ENCODE results near the gene ERC2. TPM values are rescaled to one million over a fixed set of nuclear protein-coding genes. Genes with fewer than 3 reads are reported as not detected.

The ERC2 gene
- total RNA-seq, 1 experiment from 2014 or later, result 0.77 TPM

- Histone ChIP-seq H3K9me3 (ENCODE audit: low read length) (no peaks in the 10 kb centered on the region), H3F3A (ENCODE audit: low read length, unreplicated experiment) (no peaks in the 10 kb centered on the region), H3K36me3 (ENCODE audit: low read depth, low read length) (no peaks in the 10 kb centered on the region), H3K4me1 (ENCODE audit: insufficient read depth, low read length) (no peaks in the 10 kb centered on the region), H3K27ac (ENCODE audit: low read length) (no peak overlapping the region), H3K4me2 (ENCODE audit: low read length) (no peak overlapping the region), H2AFZ (ENCODE audit: low read length) (no peak overlapping the region), H3K4me3 (ENCODE audit: low read length) (no peak overlapping the region), H3K79me2 (ENCODE audit: low read length) (no peaks in the 10 kb centered on the region), H3K9ac (ENCODE audit: low read length) (no peak overlapping the region), H3K9me2 (replicated peaks; ENCODE audit: low read length) (0 out of 2 replicates have a peak, but pooled peaks cover 3% of the 10 kb centered on the region), H3K27me3 (ENCODE audit: low read length) (peaks cover 28% of the 10 kb centered on the region), H4K20me1 (ENCODE audit: low read length) (no peaks in the 10 kb centered on the region)
- TF ChIP-seq EZH2 (IDR thresholded peaks at IDR 0.05; ENCODE audit: low read length, unreplicated experiment) (no peak), EZH2phosphoT487 (IDR thresholded peaks at IDR 0.05; ENCODE audit: borderline replicate concordance, low read length) (no peak)
- TF ChIP-seq, protein P1, sequence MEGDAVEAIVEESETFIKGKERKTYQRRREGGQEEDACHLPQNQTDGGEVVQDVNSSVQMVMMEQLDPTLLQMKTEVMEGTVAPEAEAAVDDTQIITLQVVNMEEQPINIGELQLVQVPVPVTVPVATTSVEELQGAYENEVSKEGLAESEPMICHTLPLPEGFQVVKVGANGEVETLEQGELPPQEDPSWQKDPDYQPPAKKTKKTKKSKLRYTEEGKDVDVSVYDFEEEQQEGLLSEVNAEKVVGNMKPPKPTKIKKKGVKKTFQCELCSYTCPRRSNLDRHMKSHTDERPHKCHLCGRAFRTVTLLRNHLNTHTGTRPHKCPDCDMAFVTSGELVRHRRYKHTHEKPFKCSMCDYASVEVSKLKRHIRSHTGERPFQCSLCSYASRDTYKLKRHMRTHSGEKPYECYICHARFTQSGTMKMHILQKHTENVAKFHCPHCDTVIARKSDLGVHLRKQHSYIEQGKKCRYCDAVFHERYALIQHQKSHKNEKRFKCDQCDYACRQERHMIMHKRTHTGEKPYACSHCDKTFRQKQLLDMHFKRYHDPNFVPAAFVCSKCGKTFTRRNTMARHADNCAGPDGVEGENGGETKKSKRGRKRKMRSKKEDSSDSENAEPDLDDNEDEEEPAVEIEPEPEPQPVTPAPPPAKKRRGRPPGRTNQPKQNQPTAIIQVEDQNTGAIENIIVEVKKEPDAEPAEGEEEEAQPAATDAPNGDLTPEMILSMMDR (conservative IDR thresholded peaks at IDR 0.05; ENCODE audit: low read depth, low read length), result no peak
- intact Hi-C loops (cut with micrococcal nuclease), result no loop called here
- ChIA-PET CTCF (no interaction called here), POLR2A (ENCODE audit: unreplicated experiment) (interaction anchor here (0.7 kb wide), 1 partner anchor 34 kb away, joined by 3 read pairs; no protein-coding TSS in a partner anchor)
- BruUV-seq (replicated peaks), result no TSS peak
- DNase-seq, result no peak
- ATAC-seq, result no peak
Measured at GRCh38 chr3:56144805-56145204, 323.5 kb downstream of the ERC2 start.

DNA sequence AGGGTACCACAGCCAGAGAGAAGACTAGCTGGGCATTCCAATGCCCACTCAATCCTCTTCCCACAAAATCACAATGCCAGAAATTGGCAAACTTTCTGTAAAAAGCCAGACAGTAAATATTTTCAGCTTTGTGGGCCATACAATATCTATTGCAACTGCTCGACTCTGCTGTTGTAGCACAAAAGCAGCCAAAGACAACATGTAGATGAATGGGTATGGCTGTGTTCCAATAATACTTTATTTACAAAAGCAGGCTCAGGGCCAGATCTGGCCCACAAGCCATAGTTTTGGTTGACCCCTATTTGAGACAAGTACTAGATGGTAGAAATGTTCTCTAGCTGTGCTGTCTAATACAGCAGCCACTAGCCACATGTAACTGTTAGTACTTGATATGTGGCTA is 330.9 kb downstream of the ERC2 start:
- Histone ChIP-seq H2AFZ (ENCODE audit: low read length) (no peak overlapping the region), H4K20me1 (ENCODE audit: low read length) (no peaks in the 10 kb centered on the region), H3K9me2 (replicated peaks; ENCODE audit: low read length) (0 out of 2 replicates have a peak, but pooled peaks cover 3% of the 10 kb centered on the region), H3K4me3 (ENCODE audit: low read length) (no peak overlapping the region), H3K4me2 (ENCODE audit: low read length) (no peak overlapping the region), H3K9me3 (ENCODE audit: low read length) (no peaks in the 10 kb centered on the region), H3K79me2 (ENCODE audit: low read length) (no peaks in the 10 kb centered on the region), H3K27ac (ENCODE audit: low read length) (no peak overlapping the region), H3K4me1 (ENCODE audit: insufficient read depth, low read length) (peaks cover 17% of the 10 kb centered on the region), H3K27me3 (ENCODE audit: low read length) (0 out of 2 replicates have a peak, but pooled peaks cover 4% of the 10 kb centered on the region), H3K9ac (ENCODE audit: low read length) (no peak overlapping the region), H3K36me3 (ENCODE audit: low read depth, low read length) (no peaks in the 10 kb centered on the region), H3F3A (ENCODE audit: low read length, unreplicated experiment) (no peaks in the 10 kb centered on the region)
- DNase-seq (no peak), ATAC-seq (no peak)
- ChIA-PET POLR2A (ENCODE audit: unreplicated experiment) (no interaction called here), CTCF (no interaction called here)
- no TSS peak for BruUV-seq (replicated peaks)
- TF ChIP-seq EZH2phosphoT487 (IDR thresholded peaks at IDR 0.05; ENCODE audit: borderline replicate concordance, low read length), result no peak
- TF ChIP-seq, protein P1 (conservative IDR thresholded peaks at IDR 0.05; ENCODE audit: low read depth, low read length), result no peak
- TF ChIP-seq EZH2 (IDR thresholded peaks at IDR 0.05; ENCODE audit: low read length, unreplicated experiment), result no peak
- intact Hi-C loops (cut with micrococcal nuclease), result no loop called here

- Histone ChIP-seq H3K9ac (ENCODE audit: low read length) (no peak overlapping the region), H3K36me3 (ENCODE audit: low read depth, low read length) (no peaks in the 10 kb centered on the region), H3K79me2 (ENCODE audit: low read length) (no peaks in the 10 kb centered on the region), H4K20me1 (ENCODE audit: low read length) (no peaks in the 10 kb centered on the region), H3K4me3 (ENCODE audit: low read length) (no peak overlapping the region), H3K9me2 (replicated peaks; ENCODE audit: low read length) (0 out of 2 replicates have a peak, but pooled peaks cover 3% of the 10 kb centered on the region), H3K4me2 (ENCODE audit: low read length) (no peak overlapping the region), H2AFZ (ENCODE audit: low read length) (no peak overlapping the region), H3K9me3 (ENCODE audit: low read length) (no peaks in the 10 kb centered on the region), H3K27ac (ENCODE audit: low read length) (no peak overlapping the region), H3K4me1 (ENCODE audit: insufficient read depth, low read length) (peaks cover 24% of the 10 kb centered on the region), H3F3A (ENCODE audit: low read length, unreplicated experiment) (peaks cover 5% of the 10 kb centered on the region), H3K27me3 (ENCODE audit: low read length) (0 out of 2 replicates have a peak, but pooled peaks cover 4% of the 10 kb centered on the region)
- POLR2A ChIA-PET (ENCODE audit: unreplicated experiment), result no interaction called here
- CTCF ChIA-PET, result no interaction called here
- TF ChIP-seq EZH2 (IDR thresholded peaks at IDR 0.05; ENCODE audit: low read length, unreplicated experiment) (no peak), EZH2phosphoT487 (IDR thresholded peaks at IDR 0.05; ENCODE audit: borderline replicate concordance, low read length) (no peak)
- TF ChIP-seq, protein P1 (conservative IDR thresholded peaks at IDR 0.05; ENCODE audit: low read depth, low read length), result no peak
- no peak for DNase-seq
- intact Hi-C loops (cut with micrococcal nuclease), result no loop called here
- BruUV-seq (replicated peaks), result no TSS peak
- ATAC-seq, result no peak
Measured at GRCh38 chr3:56136514-56136913, 331.8 kb downstream of the ERC2 start.

Data from PC-3 (cell line).